Uterus (tissue), 4 donors: ENCODE data around the gene KPRP. TPM values are rescaled to one million over a fixed set of nuclear protein-coding genes. Genes with fewer than 3 reads are reported as not detected.

Experiments used
- DNase-seq, 2 donors: peaks; one replicate each; pipeline ENCODE4 v3.0.0-alpha.2; 2019 to 2020
- H3K27ac ChIP-seq, 2 donors: fragments of 200-600 bp; sonication (generic); 1 replicate in 1 of 2; 2 replicates in 1 of 2; pipeline ENCODE4 v1.5.1; 2016 to 2018
- H3K27me3 ChIP-seq, 2 donors: fragments of 200-600 bp; sonication (generic); one replicate each; pipeline ENCODE4 v1.5.1; 2018 to 2019; ENCODE audit warnings: control low read depth in 1 of 2
- H3K36me3 ChIP-seq, 2 donors: fragments of 200-600 bp; sonication (generic); one replicate each; pipeline ENCODE4 v1.5.1; 2019; ENCODE audit warnings: control low read depth in 1 of 2
- H3K4me1 ChIP-seq, 2 donors: fragments of 200-600 bp; sonication (generic); one replicate each; pipeline ENCODE4 v1.5.1; 2018 to 2019; ENCODE audit warnings: control low read depth in 1 of 2
- H3K4me3 ChIP-seq, 2 donors: fragments of 200-600 bp; sonication (generic); 1 replicate in 1 of 2; 2 replicates in 1 of 2; pipeline ENCODE4 v1.5.1; 2018 to 2019; ENCODE audit warnings: mild to moderate bottlenecking in 1 of 2
- H3K9me3 ChIP-seq, 2 donors: fragments of 200-600 bp; sonication (generic); one replicate each; pipeline ENCODE4 v1.5.1; 2019; ENCODE audit warnings: control low read depth in 1 of 2
- POLR2A ChIP-seq, 2 donors: fragments of 450-650 bp; IDR thresholded peaks; one replicate each; pipeline ENCODE4 v1.6.1; 2016; ENCODE audit warnings: antibody characterized with exemption in 2 of 2, mild to moderate bottlenecking in 1 of 2, moderate library complexity in 1 of 2
- intact Hi-C: fragments of 100-400 bp; cut with DNase I; formaldehyde crosslinking; loops from one replicate; pipeline ENCODE4 v1.15.1; 2023; ENCODE audit warnings: low total_unique reads
- total RNA-seq, 4 donors: library from RNA; depleted of rRNA in 3 of 4; stranded (reverse); fragments of >200 nt in 3 of 4; gene quantifications; one replicate each; pipeline versions ENCODE4 v1.1.0 to v1.2.4, GENCODE V29; 2014 to 2023
- TF ChIP-seq, protein P1 (sequence below), 4 experiments: fragments of 200-600 bp in 2 of 4; fragments of 450-650 bp in 2 of 4; sonication (generic) in 2 of 4; IDR thresholded peaks; one replicate each; pipeline ENCODE4 v1.5.1; 2016 to 2019; ENCODE audit warnings: antibody characterized with exemption in 4 of 4, mild to moderate bottlenecking in 2 of 4, moderate library complexity in 1 of 4
- donor health status: DM: yes; HTN: yes; CAD: no.

KPRP gene
- total RNA-seq, 4 donors from 2014 or later, result not detected

DNA sequence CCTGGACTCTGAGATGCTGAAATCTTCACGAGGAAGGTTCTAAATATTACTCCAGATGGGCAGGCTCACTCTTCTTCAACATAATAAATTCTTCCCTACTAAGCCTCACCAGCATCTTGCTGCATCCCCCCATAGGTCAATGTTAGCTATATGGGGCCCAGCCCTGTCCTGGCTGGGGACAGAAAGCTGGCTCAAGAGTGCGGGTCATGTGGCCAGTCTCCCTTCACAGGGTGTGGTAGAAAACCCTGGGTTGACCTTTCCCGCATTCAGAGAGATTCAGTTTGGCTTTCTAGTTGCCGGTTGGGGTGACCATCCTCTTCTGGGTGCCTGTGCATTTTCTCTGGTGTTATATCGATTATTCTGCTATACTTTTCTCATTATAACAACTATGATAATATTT is 19.8 kb upstream of the KPRP start:
- Histone ChIP-seq H3K9me3 (no peaks in the 10 kb centered on the region), H3K27ac (no peak overlapping the region), H3K4me1 (no peaks in the 10 kb centered on the region), H3K27me3 (no peaks in the 10 kb centered on the region), H3K36me3 (no peaks in the 10 kb centered on the region), H3K4me3 (no peak overlapping the region)
- no peak for TF ChIP-seq POLR2A (IDR thresholded peaks at IDR 0.05)
- TF ChIP-seq, protein P1, sequence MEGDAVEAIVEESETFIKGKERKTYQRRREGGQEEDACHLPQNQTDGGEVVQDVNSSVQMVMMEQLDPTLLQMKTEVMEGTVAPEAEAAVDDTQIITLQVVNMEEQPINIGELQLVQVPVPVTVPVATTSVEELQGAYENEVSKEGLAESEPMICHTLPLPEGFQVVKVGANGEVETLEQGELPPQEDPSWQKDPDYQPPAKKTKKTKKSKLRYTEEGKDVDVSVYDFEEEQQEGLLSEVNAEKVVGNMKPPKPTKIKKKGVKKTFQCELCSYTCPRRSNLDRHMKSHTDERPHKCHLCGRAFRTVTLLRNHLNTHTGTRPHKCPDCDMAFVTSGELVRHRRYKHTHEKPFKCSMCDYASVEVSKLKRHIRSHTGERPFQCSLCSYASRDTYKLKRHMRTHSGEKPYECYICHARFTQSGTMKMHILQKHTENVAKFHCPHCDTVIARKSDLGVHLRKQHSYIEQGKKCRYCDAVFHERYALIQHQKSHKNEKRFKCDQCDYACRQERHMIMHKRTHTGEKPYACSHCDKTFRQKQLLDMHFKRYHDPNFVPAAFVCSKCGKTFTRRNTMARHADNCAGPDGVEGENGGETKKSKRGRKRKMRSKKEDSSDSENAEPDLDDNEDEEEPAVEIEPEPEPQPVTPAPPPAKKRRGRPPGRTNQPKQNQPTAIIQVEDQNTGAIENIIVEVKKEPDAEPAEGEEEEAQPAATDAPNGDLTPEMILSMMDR (IDR thresholded peaks at IDR 0.05), result no peak
- DNase-seq, result no peak
- intact Hi-C loops, result no loop called here

DNA sequence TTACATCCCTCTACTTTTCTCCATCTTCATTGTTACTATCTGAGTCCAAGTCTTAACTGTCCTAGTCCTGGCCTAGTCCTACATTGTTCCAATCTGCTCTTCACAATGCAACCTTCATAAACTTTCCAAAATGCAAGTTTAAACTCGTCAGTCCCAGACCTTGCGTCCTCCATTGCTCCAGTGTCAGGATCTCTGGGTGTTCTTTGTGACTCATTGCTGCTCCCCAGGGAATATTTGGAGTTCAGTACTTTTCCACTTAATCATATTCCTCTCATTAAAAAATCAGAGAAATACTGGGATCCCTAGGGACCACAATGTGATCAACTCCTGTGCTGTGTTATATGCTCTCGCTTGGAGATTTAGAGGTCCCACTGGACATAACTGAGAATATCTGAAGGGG is 18.0 kb upstream of the KPRP start:
- DNase-seq, result no peak
- no peaks in the 10 kb centered on the region for H3K27me3 ChIP-seq
- no peaks in the 10 kb centered on the region for H3K9me3 ChIP-seq
- no peak overlapping the region for H3K27ac ChIP-seq
- H3K4me3 ChIP-seq, result no peak overlapping the region
- intact Hi-C loops, result no loop called here
- no peaks in the 10 kb centered on the region for H3K4me1 ChIP-seq
- no peaks in the 10 kb centered on the region for H3K36me3 ChIP-seq
- TF ChIP-seq, protein P1 (IDR thresholded peaks at IDR 0.05), result no peak
- no peak for TF ChIP-seq POLR2A (IDR thresholded peaks at IDR 0.05)

DNA sequence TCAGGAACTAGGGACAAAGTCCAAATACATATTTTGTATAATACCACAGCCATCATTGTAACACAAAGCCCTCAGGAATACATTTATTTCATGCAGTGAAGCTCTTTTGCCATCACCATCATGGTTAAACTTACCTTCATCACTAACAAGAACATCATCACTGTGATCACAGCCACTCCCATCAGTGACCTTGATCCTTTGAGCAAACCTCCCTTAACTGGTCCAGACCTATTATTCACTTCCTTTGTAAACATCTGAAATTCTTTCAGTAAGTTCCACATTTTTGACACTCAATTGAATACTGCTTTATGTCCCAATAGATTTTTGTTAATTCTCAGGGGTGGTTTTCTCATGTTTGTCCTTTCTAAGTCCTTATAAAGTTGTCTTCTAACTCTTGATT is 16.2 kb upstream of the KPRP start:
- no peak for DNase-seq
- Histone ChIP-seq H3K4me1 (no peaks in the 10 kb centered on the region), H3K27ac (no peak overlapping the region), H3K27me3 (no peaks in the 10 kb centered on the region), H3K4me3 (no peak overlapping the region), H3K9me3 (no peaks in the 10 kb centered on the region), H3K36me3 (no peaks in the 10 kb centered on the region)
- intact Hi-C loops, result no loop called here
- TF ChIP-seq, protein P1 (IDR thresholded peaks at IDR 0.05), result no peak
- no peak for TF ChIP-seq POLR2A (IDR thresholded peaks at IDR 0.05)

DNA sequence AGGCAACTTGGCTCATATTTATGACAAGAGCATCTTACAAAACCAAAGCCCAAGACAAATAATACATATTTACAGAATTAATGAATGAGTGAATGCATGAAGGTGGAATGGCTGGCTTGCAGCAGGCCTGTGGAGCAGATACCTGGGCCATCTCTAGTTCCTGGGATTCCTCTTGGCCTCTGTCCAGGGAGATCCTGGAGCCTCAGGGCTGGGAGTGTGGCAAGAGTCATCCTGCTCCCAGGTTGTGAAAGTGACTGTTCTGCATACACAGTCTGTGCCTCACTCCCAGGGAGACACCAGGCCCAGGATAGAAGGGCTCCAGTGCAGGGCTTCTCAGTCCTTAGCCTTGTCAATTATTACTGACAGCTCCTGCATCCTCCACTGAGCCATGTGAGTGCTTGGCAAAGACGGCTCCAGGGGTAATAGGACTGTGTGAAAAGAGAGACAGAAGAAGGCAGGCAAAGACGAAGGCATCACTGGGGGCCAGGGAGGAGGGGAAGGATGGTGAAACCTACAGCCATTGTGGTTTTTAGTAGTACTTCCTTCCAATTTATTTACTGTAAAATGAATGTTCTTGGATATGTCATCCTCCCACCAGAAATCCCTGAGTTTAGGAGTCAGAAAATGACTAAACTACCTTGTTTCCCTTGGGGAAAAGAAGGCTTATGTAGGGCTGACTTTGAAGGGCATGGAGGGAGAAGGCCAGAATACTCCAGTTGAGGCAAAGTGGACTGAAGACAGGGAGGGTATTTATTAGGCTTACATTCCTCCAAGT is 14.3 kb upstream of the KPRP start:
- no peak for DNase-seq
- Histone ChIP-seq H3K9me3 (no peaks in the 10 kb centered on the region), H3K27me3 (no peaks in the 10 kb centered on the region), H3K4me3 (no peak overlapping the region), H3K36me3 (no peaks in the 10 kb centered on the region), H3K27ac (no peak overlapping the region), H3K4me1 (no peaks in the 10 kb centered on the region)
- intact Hi-C loops, result no loop called here
- no peak for TF ChIP-seq POLR2A (IDR thresholded peaks at IDR 0.05)
- TF ChIP-seq, protein P1 (IDR thresholded peaks at IDR 0.05), result no peak

DNA sequence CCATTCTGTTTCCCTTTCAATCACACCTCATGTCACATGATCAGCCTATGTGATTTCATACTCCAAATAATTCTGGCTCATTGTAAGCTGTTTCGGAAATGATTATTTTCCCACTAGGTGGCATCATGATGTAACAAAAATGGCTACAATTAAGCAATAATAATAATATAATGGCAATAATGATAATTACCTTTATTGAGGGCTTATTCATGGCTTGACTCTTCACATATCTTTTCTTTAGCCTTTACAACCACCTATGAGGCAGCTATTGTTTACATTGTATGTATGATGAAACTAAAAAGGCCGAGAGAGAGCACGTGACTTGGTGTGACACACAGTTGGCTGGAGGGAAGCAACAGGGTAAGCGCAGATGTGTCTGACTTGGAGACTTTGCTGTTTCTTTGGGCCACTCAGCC is 12.5 kb upstream of the KPRP start:
- DNase-seq, result no peak
- no peak overlapping the region for H3K4me3 ChIP-seq
- no peaks in the 10 kb centered on the region for H3K27me3 ChIP-seq

More for the DNA sequence above, 12.5 kb upstream of the KPRP start:
- no peaks in the 10 kb centered on the region for H3K9me3 ChIP-seq
- intact Hi-C loops, result no loop called here
- H3K27ac ChIP-seq, result no peak overlapping the region
- TF ChIP-seq POLR2A (IDR thresholded peaks at IDR 0.05), result no peak
- TF ChIP-seq, protein P1 (IDR thresholded peaks at IDR 0.05), result no peak
- no peaks in the 10 kb centered on the region for H3K36me3 ChIP-seq
- no peaks in the 10 kb centered on the region for H3K4me1 ChIP-seq
